NCI-H1436 treated with DMSO at 0.1 percent for 48 hours (cell line): ENCODE measurements around the gene KRTAP23-1.

Source experiments
- DNase-seq: peaks from one replicate; lab custom pipeline; 2025; lab: John Stamatoyannopoulos, UW

KRTAP23-1 gene

GRCh38 chr21:30348506-30348905, at the start of gene KRTAP23-1:
Gene KRTAP23-1, minus strand, starts transcription at chr21:30348606. Its CDS starts 0 bp downstream, at chr21:30348606.
- DNase-seq, result no peak

- DNase-seq, result no peak
Measured at GRCh38 chr21:30395731-30396130, 47.3 kb upstream of the KRTAP23-1 start, which contains the start of gene KRTAP13-1. Gene KRTAP13-1, plus strand, starts transcription at chr21:30396031. Its CDS starts 56 bp downstream, at chr21:30396087.

- DNase-seq, result no peak
Measured at GRCh38 chr21:30391492-30392025, 43.2 kb upstream of the KRTAP23-1 start.

- DNase-seq, result no peak
Measured at GRCh38 chr21:30382201-30382600, 33.8 kb upstream of the KRTAP23-1 start.

- DNase-seq, result no peak
Measured at GRCh38 chr21:30372139-30372770, 23.8 kb upstream of the KRTAP23-1 start, which contains the start of gene KRTAP13-2. Gene KRTAP13-2, minus strand, starts transcription at chr21:30372271. Its CDS starts 58 bp downstream, at chr21:30372213.

- no peak for DNase-seq
Measured at GRCh38 chr21:30355906-30356305, 7.5 kb upstream of the KRTAP23-1 start.

GRCh38 chr21:30354308-30355005, 6.1 kb upstream of the KRTAP23-1 start:
- DNase-seq, result no peak

- DNase-seq, result no peak
Measured at GRCh38 chr21:30351534-30351933, 3.1 kb upstream of the KRTAP23-1 start.

- DNase-seq, result no peak
Measured at GRCh38 chr21:30349572-30349971, 1.2 kb upstream of the KRTAP23-1 start.

GRCh38 chr21:30345014-30345413, 3.4 kb downstream of the KRTAP23-1 start:
- no peak for DNase-seq

- no peak for DNase-seq
Measured at GRCh38 chr21:30340714-30341573, 7.5 kb downstream of the KRTAP23-1 start.

- no peak for DNase-seq
Measured at GRCh38 chr21:30338717-30339116, 9.7 kb downstream of the KRTAP23-1 start.

GRCh38 chr21:30337772-30338171, 10.6 kb downstream of the KRTAP23-1 start:
- DNase-seq, result no peak

- DNase-seq, result no peak
Measured at GRCh38 chr21:30337276-30337744, 11.1 kb downstream of the KRTAP23-1 start, which contains the start of gene KRTAP27-1. Gene KRTAP27-1, minus strand, starts transcription at chr21:30337694. Its CDS starts 26 bp downstream, at chr21:30337668.

GRCh38 chr21:30336596-30336995, 11.8 kb downstream of the KRTAP23-1 start:
- no peak for DNase-seq

GRCh38 chr21:30333736-30334135, 14.7 kb downstream of the KRTAP23-1 start:
- DNase-seq, result no peak

GRCh38 chr21:30332681-30333080, 15.7 kb downstream of the KRTAP23-1 start:
- no peak for DNase-seq

GRCh38 chr21:30329203-30329875, 19.1 kb downstream of the KRTAP23-1 start:
- no peak for DNase-seq

- no peak for DNase-seq
Measured at GRCh38 chr21:30326390-30326789, 22.0 kb downstream of the KRTAP23-1 start.

- DNase-seq, result no peak
Measured at GRCh38 chr21:30320215-30320614, 28.2 kb downstream of the KRTAP23-1 start, which contains the start of gene KRTAP26-1. Gene KRTAP26-1, minus strand, starts transcription at chr21:30320315. Its CDS starts 280 bp downstream, at chr21:30320035.

GRCh38 chr21:30315701-30316100, 32.7 kb downstream of the KRTAP23-1 start:
- no peak for DNase-seq
